Coronary artery (tissue), 2 donors: ENCODE measurements around the gene SERPINA3.

Source experiments
- DNase-seq: peaks from one replicate; pipeline ENCODE4 v3.0.0-alpha.2; 2017; ENCODE audit warnings: low spot score
- H3K27ac ChIP-seq, 2 donors: fragments of 200-600 bp; sonication (generic); one replicate each; pipeline ENCODE4 v1.5.1; 2016 to 2019
- H3K4me3 ChIP-seq: fragments of 200-600 bp; sonication (generic); 2 replicates; pipeline ENCODE4 v1.5.1; 2016; ENCODE audit warnings: mild to moderate bottlenecking, moderate library complexity
- TF ChIP-seq, protein P1 (sequence below): fragments of 200-600 bp; sonication (generic); IDR thresholded peaks from one replicate; pipeline ENCODE4 v1.5.1; 2019; ENCODE audit warnings: antibody characterized with exemption

The SERPINA3 gene

DNA sequence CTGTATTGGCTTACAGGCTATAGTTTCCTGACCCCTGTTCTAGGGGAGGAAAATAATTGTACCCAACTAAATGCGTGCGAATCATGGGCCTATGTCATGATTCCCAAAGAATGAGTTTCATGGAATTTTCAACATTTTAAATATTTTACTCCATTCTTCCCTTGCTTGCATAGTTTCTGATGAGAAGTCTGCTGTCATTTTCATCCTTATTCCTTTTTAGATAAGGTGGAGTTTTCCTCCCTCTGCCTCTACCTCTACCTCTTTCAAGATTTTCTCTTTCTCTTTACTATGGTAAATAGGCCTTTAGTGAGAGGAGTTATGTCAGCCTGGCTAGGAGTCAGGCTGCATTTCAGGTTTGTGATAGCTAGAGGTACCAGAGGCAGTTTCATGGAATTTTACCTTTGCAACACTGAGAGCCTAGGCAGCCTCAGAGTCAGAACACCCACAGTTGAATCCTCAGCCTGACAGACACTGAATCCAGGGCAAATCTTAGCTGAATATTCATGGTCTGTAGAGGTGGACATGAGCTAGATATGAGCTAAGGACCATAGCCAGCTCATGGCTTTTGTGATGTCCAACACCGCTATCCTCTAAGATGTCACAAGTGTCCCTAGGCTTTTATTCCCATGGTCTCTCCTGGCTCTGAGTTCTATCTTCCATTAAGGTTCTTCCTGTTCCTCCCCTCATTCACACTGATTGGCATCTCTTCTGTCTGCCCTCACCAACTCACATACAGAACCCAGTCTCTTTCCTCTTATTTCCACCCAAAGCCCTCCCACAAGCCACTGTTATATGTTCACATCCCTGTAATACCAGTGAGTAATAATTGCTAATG is 6.0 kb downstream of the SERPINA3 start:
- Histone ChIP-seq H3K4me3 (no peak overlapping the region), H3K27ac (no peak overlapping the region)
- TF ChIP-seq, protein P1, sequence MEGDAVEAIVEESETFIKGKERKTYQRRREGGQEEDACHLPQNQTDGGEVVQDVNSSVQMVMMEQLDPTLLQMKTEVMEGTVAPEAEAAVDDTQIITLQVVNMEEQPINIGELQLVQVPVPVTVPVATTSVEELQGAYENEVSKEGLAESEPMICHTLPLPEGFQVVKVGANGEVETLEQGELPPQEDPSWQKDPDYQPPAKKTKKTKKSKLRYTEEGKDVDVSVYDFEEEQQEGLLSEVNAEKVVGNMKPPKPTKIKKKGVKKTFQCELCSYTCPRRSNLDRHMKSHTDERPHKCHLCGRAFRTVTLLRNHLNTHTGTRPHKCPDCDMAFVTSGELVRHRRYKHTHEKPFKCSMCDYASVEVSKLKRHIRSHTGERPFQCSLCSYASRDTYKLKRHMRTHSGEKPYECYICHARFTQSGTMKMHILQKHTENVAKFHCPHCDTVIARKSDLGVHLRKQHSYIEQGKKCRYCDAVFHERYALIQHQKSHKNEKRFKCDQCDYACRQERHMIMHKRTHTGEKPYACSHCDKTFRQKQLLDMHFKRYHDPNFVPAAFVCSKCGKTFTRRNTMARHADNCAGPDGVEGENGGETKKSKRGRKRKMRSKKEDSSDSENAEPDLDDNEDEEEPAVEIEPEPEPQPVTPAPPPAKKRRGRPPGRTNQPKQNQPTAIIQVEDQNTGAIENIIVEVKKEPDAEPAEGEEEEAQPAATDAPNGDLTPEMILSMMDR: no peak
- no peak for DNase-seq

DNA sequence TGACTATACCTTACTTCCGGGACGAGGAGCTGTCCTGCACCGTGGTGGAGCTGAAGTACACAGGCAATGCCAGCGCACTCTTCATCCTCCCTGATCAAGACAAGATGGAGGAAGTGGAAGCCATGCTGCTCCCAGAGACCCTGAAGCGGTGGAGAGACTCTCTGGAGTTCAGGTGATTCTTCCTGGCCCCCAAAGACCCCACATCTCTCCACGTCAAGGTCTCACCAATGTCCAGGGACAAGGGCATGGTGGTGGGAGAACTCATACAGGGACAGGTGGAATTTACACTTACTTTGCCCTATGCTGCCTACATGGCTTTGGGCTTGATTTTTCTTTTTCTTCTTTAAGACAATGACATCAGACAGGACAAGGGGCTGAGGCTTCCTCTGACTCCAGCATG is 7.1 kb downstream of the SERPINA3 start:
- DNase-seq: no peak
- Histone ChIP-seq H3K4me3 (no peak overlapping the region), H3K27ac (no peak overlapping the region)
- TF ChIP-seq, protein P1: no peak

DNA sequence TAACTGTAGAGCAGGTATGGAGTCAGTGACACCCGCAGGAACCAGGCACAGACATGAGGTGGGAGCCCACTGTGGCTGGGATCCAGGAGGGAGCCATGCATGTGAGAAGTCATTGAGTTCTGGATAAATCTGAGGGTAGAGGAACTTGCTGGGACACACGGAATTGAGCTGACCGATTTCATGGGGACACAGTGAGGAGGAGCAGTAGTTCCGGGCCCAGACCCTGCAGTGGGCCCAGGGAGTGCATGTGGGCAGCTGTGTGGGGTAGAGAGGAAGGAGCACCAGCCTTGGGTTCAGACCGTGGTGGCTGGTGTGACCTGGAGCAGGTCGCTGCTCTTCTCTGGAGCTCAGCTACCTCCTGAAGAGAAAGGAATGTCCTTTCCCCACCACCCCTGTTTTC is 8.4 kb downstream of the SERPINA3 start:
- no peak overlapping the region for H3K27ac ChIP-seq
- TF ChIP-seq, protein P1: no peak
- no peak overlapping the region for H3K4me3 ChIP-seq
- DNase-seq: no peak

DNA sequence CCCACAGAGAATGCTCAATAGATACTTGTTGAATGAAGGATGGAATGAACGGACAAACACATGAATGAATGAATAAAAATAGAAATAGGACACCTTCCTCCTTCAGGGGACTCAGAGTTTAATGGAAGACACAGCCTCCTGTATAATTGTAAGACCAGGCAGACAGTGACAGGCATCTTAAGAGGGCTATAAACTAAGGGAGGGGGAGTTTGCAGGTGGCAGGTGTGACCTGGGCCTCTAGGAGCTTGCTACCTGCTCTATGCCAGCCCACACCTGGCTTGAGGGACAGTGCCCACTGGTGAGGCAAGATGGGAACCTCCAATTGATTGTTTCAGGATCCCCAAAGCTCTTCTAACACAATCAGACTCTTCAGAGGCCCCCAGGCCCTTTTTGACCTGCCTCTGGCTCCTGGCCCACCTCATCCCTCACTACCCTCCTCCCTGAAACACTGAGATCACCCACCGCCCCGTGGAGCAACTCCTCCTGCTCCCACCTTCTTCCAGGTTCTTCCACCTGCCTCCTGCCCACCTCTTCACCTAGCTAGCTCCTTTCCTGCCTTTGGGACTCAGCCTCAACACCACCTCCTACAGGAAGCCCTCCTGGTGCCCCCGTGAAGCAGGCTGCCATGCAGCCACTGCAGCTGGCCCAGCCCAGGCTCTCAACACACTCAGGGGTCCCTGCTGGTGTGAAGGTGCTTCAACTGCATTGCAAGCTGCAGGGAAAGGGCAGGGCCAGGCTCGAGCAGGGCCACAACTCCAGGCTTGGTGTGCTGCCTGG is 9.4 kb downstream of the SERPINA3 start:
- Histone ChIP-seq H3K4me3 (no peak overlapping the region), H3K27ac (no peak overlapping the region)
- TF ChIP-seq, protein P1: no peak
- no peak for DNase-seq

DNA sequence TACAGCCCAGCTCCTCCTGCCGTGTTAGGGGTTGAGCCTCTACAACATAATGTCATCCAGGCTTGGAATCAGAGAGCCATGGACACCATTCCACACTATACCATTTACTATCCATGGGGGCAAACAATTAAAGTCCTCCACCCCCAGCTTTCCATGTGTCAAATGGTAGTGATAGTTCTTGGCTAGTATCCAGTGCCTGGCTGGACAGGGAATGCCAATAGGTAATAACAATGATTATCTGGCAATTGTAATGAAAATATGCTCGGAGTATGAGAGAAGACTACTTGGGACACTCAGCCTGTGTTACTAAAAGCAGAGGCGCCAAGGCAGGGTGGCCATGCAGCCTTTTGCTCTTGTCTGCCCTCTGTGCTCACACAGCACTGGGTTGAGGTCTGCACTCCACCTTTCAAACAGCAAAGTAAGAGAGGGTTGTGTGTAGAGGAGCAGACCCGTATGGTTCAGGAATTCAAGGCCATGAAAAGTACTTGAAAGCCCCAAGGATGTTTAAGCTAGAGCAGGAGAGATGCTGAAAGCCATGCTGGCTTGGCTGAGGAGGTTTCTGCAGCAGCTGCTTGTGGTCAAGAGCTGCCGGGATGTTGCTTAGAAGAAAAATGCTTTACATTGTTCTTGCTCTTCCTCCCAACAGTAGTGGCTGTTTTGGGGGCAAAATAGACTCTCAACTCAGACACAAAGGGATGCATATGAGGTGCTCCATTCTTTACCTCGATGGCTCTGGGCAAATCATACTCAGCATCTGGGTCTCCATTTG is 10.6 kb downstream of the SERPINA3 start:
- DNase-seq: no peak
- no peak overlapping the region for H3K4me3 ChIP-seq
- TF ChIP-seq, protein P1: no peak
- no peak overlapping the region for H3K27ac ChIP-seq

DNA sequence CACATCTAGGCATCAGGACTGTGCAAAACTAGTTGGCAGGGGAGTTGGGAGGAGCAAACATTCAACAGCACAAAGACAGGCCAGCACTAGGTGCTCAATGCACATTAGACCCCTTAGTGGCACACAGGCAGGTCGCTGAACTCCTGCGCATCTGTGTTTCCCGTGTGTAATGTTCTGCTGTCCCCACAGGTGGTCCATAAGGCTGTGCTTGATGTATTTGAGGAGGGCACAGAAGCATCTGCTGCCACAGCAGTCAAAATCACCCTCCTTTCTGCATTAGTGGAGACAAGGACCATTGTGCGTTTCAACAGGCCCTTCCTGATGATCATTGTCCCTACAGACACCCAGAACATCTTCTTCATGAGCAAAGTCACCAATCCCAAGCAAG is 11.2 kb downstream of the SERPINA3 start:
- TF ChIP-seq, protein P1: no peak
- DNase-seq: no peak
- H3K27ac ChIP-seq: no peak overlapping the region
- no peak overlapping the region for H3K4me3 ChIP-seq
